Colon (tissue), 2 donors: Measurements from ENCODE around the gene CDSN.

Experiments
- FAIRE-seq: peaks from 2 replicates; lab custom pipeline; 2012; peaks lifted over from hg19 to GRCh38; lab: Jason Lieb, UNC
- donor health status: control.
- donor health status: control.

Gene CDSN

GRCh38 chr6:31114970-31115849 is 5.0 kb downstream of the CDSN start:
- FAIRE-seq: no peak

- no peak for FAIRE-seq
Measured at GRCh38 chr6:31114541-31114878, 5.7 kb downstream of the CDSN start, which contains the start of gene PSORS1C1. PSORS1C1 (plus strand) TSS chr6:31114800; CDS start chr6:31129633, 14,833 bp downstream.

DNA sequence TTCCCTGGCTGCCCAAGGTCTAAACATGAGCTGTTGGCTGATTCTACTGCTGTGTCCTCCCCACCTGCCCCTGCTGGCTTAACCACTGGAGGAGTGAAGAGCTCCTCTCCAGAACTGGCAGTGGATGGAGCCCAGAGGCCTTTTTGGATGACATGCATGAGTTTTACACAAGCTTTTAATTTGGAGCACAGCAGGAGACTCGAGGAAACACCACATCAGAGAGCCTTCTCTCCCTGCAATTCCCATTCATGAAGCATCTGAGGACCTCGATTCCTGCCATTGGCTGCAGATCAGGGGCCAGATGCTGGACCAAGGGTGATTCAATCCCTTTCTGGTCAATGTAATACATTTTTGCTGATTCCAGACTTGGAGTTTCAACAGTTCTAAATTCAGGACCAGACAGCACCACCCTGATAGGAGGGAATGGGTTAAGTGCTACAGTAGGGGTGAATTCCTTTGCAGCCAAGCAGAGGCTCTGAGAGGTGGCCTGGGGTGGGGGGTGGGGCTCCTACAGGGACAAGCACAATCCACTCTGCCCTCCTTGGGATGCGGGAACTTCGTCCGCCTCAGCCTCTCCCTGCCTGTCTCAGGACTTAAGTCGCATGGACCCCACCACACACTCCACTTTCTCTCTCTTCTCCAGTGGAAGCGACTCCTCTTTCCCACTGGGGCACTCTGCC is 6.2 kb downstream of the CDSN start:
- no peak for FAIRE-seq

DNA sequence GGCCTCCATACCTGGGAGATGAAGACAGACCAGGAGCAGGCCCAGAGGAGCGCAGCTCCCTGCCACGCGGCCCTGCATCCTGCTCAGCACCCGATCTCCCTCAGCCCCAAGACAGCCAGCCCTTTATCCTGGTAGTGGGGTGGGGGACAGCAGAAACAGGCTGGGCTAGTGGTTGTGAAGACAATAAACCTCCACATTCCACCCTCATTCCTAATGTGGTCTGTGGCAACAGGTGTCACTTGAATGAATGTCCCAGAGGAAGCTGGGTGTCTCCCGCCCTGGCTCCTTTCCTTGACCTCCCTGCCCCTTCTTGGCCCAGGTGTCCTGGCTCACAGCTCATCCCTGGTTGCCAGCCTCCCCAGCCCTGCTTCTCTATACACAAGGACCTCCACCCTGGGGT is 7.8 kb downstream of the CDSN start, which contains the start of gene C6orf15:
Gene C6orf15 (minus strand): TSS at position 98 of the 400 bp plus-strand sequence. CDS start 20 bp downstream, at position 78.
- FAIRE-seq: no peak

GRCh38 chr6:31111712-31112111 is 8.5 kb downstream of the CDSN start:
- FAIRE-seq: no peak

- no peak for FAIRE-seq
Measured at GRCh38 chr6:31110825-31111582, 9.2 kb downstream of the CDSN start.

- no peak for FAIRE-seq
Measured at GRCh38 chr6:31107052-31107451, 13.2 kb downstream of the CDSN start.

- FAIRE-seq: no peak
Measured at GRCh38 chr6:31103136-31103535, 17.1 kb downstream of the CDSN start.

DNA sequence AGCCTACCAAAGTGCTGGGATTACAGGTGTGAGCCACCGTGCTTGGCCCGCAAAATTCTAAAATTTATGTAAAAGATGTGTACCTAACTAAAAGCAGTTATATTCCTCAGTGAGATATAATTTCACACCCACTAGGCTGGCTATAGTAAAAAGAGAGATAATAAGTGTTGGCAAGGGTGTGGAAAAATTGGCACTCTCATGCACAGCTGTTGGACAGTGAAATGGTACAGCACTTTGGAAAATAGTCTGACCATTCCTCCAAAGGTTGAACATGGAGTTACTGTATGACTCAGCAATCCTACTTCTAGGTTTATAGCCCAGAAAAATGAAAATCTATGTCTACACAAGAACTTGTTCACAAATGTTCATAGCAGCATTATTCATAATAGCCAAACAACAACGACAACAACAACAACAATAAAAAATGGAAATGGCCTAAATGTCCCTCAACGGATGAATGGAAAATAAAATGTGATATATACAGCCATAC is 21.8 kb downstream of the CDSN start:
- FAIRE-seq: no peak

GRCh38 chr6:31096656-31097055 is 23.6 kb downstream of the CDSN start:
- no peak for FAIRE-seq

DNA sequence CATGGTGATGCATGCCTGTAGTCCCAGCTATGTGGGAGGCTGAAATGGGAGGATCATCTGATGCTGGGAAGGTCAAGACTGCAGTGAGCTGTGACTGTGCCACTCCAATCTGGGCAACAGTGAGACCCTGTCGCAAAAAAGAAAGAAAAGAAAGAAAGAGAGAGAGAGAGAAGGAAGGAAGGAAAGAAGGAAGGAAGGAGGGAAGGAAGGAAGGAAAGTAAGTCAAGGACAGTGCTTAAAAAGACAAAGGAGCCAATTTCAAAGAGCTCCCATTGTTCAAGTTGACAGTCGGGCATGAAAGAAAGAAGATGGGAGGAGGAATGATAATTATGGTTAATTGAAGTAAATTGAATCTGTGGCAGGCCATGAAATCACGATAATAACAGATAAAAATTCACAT is 24.0 kb downstream of the CDSN start:
- no peak for FAIRE-seq

- FAIRE-seq: no peak
Measured at GRCh38 chr6:31094389-31094881, 25.8 kb downstream of the CDSN start.

- no peak for FAIRE-seq
Measured at GRCh38 chr6:31092769-31093505, 27.3 kb downstream of the CDSN start.

GRCh38 chr6:31092238-31092637 is 28.0 kb downstream of the CDSN start:
- FAIRE-seq: no peak

- FAIRE-seq: no peak
Measured at GRCh38 chr6:31091680-31092079, 28.6 kb downstream of the CDSN start.

DNA sequence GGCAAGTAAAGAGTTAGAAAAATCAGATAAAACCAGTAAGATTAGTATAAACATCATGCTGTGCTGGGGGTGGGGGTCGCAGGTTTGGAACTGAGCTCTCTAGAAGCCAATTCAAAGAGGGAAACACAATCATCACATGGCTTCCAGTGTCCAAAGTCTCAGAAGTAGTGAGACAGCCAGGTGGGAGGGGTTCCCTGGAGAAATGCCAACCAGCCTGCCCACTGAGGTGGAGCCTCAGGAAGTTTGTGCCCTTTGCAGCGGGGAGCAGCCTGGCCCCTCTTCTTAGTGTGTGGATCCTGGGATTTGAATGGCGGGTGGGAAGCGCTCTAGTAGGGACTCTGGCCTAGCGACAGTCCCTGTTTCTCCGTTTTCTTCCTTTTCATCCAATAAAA is 29.3 kb downstream of the CDSN start:
- FAIRE-seq: no peak

DNA sequence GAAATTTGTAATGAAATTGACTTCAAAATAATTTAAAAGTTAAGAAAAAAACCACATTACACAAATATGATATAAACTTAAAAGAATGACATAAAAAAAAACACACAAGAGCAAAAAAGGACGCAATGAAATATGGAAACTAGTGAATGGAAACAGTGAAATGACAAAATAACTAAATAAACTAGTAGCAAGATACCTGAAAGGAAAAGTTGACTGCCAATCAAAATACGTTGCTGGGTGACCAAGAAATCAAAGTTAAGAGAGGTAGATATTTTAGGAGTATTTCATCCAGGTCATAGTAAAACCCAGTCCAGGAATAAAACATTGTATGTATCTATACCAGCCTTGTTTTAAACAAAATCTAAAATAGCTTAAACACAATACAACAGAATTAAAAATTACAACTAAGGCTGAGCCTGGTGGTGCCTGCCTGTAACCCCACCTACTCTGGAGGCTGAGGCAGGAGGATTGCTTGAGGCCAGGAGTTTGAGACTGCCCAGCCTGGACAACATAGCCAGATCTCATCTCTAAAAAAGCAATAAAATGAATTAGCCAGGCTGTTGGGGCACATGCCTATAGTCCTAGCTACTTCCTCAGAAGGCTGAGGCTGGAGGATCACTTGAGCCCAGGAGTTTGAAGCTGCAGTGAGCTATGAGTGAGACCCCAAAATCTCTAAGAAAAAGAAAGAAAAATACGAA is 29.8 kb downstream of the CDSN start:
- no peak for FAIRE-seq

DNA sequence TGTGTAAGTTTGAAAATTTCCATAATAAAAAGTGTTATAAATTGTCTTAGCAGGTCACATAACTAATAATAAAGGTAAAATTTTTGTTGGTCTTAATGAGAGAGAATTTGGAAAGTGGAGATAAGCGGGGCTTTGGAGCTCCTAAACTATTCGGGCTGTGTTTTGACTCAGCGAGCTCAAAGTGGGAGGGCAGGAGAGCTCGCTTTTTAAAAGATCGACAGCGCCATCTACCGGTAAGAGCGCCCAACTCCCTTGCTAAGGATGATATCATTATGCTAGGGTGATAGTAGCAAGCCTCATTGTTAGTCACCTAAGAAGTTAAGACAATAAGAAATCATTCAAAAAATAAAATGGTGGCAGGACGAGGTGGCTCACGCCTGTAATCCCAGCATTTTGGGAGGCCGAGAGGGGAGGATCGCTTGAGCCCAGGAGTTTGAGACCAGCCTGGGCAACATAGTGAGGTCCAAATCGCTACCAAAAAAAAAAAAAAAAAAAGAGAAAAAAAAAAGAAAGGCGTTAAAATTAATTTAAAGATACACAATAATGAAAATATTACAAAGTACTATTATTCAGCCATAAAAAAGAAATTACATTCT is 32.7 kb downstream of the CDSN start:
- no peak for FAIRE-seq

DNA sequence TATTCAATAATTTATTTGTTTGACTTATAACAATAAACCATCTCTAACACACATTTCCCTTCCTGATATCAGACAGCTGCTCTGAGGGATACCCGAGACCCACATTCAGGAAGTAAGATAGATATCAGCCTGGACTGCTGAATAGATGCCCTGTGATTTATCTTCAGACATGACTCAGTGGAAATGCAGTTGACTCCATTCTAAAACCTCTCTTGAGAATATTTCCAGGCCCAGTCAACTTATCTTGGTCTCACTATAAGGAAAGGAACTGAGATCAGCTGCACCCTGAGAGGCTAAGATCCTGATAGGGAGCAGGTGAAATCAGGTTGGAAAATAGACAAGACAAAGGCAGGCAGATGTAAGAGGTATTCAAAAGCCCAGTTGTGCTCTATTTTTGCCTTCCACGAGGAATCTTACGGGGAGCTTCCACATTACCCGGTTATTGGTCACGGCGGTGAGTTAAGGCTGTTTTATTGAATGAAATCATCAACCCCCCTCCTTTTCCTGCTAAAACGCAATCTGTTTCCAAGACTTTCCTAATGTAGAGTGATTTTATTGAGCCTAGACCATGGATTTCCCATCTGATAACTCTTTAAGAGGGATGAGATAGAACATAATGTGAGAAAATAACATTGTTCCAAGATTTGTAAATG is 33.3 kb downstream of the CDSN start:
- FAIRE-seq: no peak

- no peak for FAIRE-seq
Measured at GRCh38 chr6:31083742-31084354, 36.4 kb downstream of the CDSN start.
